Activated CD4-positive, CD25-positive, alpha-beta regulatory T cell treated with anti-CD3 and anti-CD28 coated beads, Interleukin-2, amount 50 U/mL, for 72 hours (primary cell): ENCODE measurements around the gene AMOT.
A peak's percentile ranks its signal among the peaks of the same experiment; 100 is the strongest.
"Not testable (repeated sequence)": the region's sequence is repeated elsewhere in the genome, so short reads cannot be mapped to it uniquely, and the experiment has no call there.

Experiments
- DNase-seq: peaks from one replicate; pipeline ENCODE4 v3.0.0; 2021

AMOT gene

GRCh38 chrX:112840382-112841113, at the start of gene AMOT:
TSS of gene AMOT (minus strand) at chrX:112840831. CDS start at chrX:112823126, 17,705 bp downstream.
- peak; percentile 49 for DNase-seq

- no peak for DNase-seq
Measured at GRCh38 chrX:112889400-112889799, 48.8 kb upstream of the AMOT start.

- DNase-seq: no peak
Measured at GRCh38 chrX:112888916-112889315, 48.3 kb upstream of the AMOT start.

- no peak for DNase-seq
Measured at GRCh38 chrX:112877771-112878173, 37.1 kb upstream of the AMOT start.

GRCh38 chrX:112874614-112875013, 34.0 kb upstream of the AMOT start:
- DNase-seq: no peak

- DNase-seq: no peak
Measured at GRCh38 chrX:112874175-112874574, 33.5 kb upstream of the AMOT start.

GRCh38 chrX:112868586-112868985, 28.0 kb upstream of the AMOT start:
- no peak for DNase-seq

GRCh38 chrX:112867570-112867969, 26.9 kb upstream of the AMOT start:
- no peak for DNase-seq

- no peak for DNase-seq
Measured at GRCh38 chrX:112866175-112866574, 25.5 kb upstream of the AMOT start.

- no peak for DNase-seq
Measured at GRCh38 chrX:112865464-112866025, 24.9 kb upstream of the AMOT start.

GRCh38 chrX:112863850-112864249, 23.2 kb upstream of the AMOT start:
- no peak for DNase-seq

GRCh38 chrX:112857478-112857878, 16.8 kb upstream of the AMOT start:
- DNase-seq: no peak

- DNase-seq: not testable (repeated sequence)
Measured at GRCh38 chrX:112854901-112855300, 14.3 kb upstream of the AMOT start.

GRCh38 chrX:112852851-112853250, 12.2 kb upstream of the AMOT start:
- no peak for DNase-seq

GRCh38 chrX:112851806-112852205, 11.2 kb upstream of the AMOT start:
- no peak for DNase-seq

GRCh38 chrX:112851161-112851779, 10.6 kb upstream of the AMOT start:
- DNase-seq: no peak

- no peak for DNase-seq
Measured at GRCh38 chrX:112849016-112849415, 8.4 kb upstream of the AMOT start.

- no peak for DNase-seq
Measured at GRCh38 chrX:112846782-112847181, 6.2 kb upstream of the AMOT start.

- no peak for DNase-seq
Measured at GRCh38 chrX:112846187-112846586, 5.6 kb upstream of the AMOT start.

- no peak for DNase-seq
Measured at GRCh38 chrX:112844250-112844649, 3.6 kb upstream of the AMOT start.

GRCh38 chrX:112841820-112842157, 1.2 kb upstream of the AMOT start:
- DNase-seq: no peak

GRCh38 chrX:112841114-112841819, 636 bp upstream of the AMOT start:
- peak; percentile 72 for DNase-seq

GRCh38 chrX:112839856-112840255, 775 bp downstream of the AMOT start:
- no peak for DNase-seq

- DNase-seq: no peak
Measured at GRCh38 chrX:112837531-112837930, 3.1 kb downstream of the AMOT start.
